Pancreas (tissue), 10 donors: Measurements from ENCODE around the gene HSPBP1. TPM values are rescaled to one million over a fixed set of nuclear protein-coding genes. Genes with fewer than 3 reads are reported as not detected.

Experiments used
- ATAC-seq, 4 donors: fragments of 200-7000 bp; cut with Tn5 transposase; one replicate each; pipeline versions ENCODE4 v1.8.0 to v1.9.1; 2020; ENCODE audit warnings: mild to moderate bottlenecking in 4 of 4, moderate library complexity in 4 of 4
- DNase-seq, 6 donors: peaks; one replicate each; pipeline ENCODE4 v3.0.0-alpha.2; 2020
- FAIRE-seq: peaks from 2 replicates; lab custom pipeline; 2012; peaks lifted over from hg19 to GRCh38; lab: Jason Lieb, UNC
- H3K27ac ChIP-seq, 4 donors: fragments of 200-600 bp; sonication (generic); 1 replicate in 3 of 4; 2 replicates in 1 of 4; pipeline versions ENCODE4 v1.5.0 to v1.8.0; 2020
- H3K27me3 ChIP-seq, 4 donors: fragments of 200-600 bp; one replicate each; pipeline ENCODE4 v1.8.0; 2021
- H3K36me3 ChIP-seq, 3 donors: fragments of 200-600 bp; sonication (generic) in 1 of 3; one replicate each; pipeline versions ENCODE4 v1.5.0 to v1.8.0; 2020 to 2021
- H3K4me1 ChIP-seq, 3 donors: fragments of 200-600 bp; one replicate each; pipeline ENCODE4 v1.8.0; 2021
- H3K4me3 ChIP-seq, 4 donors: fragments of 200-600 bp; sonication (generic) in 2 of 4; one replicate each; pipeline versions ENCODE4 v1.5.0 to v1.8.0; 2020 to 2021
- H3K9me3 ChIP-seq, 4 donors: fragments of 200-600 bp; one replicate each; pipeline ENCODE4 v1.8.0; 2021
- WGBS, 2 donors: extraction: QIAGEN DNeasy Blood & Tissue Kit; methylation state at CpG; one replicate each; pipeline ENCODE4 v1.1.7; 2013; 5-methylcytosine and 5-hydroxymethylcytosine counted together
- intact Hi-C, 3 donors: fragments of 100-400 bp; cut with DNase I; formaldehyde crosslinking; loops; one replicate each; pipeline versions ENCODE4 v1.11.1 to v1.14.2; 2022
- polyA plus RNA-seq, 2 donors: library from polyadenylated mRNA; stranded (reverse); fragments of 200-250 nt; gene quantifications; one replicate each; pipeline ENCODE4 v1.2.3, GENCODE V29; 2013
- total RNA-seq, 6 donors: library from RNA; stranded (reverse); fragmentation: NEBNext Ultra II Directional in 4 of 6; extraction: Animal tissue kit (Norgen Biotek cat#: 25700) in 4 of 6; gene quantifications; one replicate each; pipeline versions ENCODE4 v1.2.1 to v1.2.4, GENCODE V29; 2021 to 2023
- TF ChIP-seq, protein P1 (sequence below), 4 donors: fragments of 200-600 bp; sonication (generic) in 3 of 4; IDR thresholded peaks; one replicate each; pipeline versions ENCODE4 v1.5.0 to v1.8.0; 2021; ENCODE audit warnings: antibody characterized with exemption in 4 of 4
- donor health status: healthy with polysubstance abuse.
- donor health status: DM: no; HTN: no; CAD: no; lungs with moderate emphysema.
- donor health status: DM: no; HTN: no; CAD: no.
- donor health status: control.
- donor health status: control.
- donor health status: Bipolar disorder and iron deficiency.
- donor health status: DM: yes; HTN: yes; CAD: no.
- donor health status: DM: no; HTN: no; CAD: no.
- donor health status: DM: no; HTN: no; CAD: no.
- donor health status: DM: yes; HTN: yes; CAD: no.

Gene HSPBP1
- total and polyA plus RNA-seq, 8 donors, result 7.0 to 29.5 (median 12.8) TPM

DNA sequence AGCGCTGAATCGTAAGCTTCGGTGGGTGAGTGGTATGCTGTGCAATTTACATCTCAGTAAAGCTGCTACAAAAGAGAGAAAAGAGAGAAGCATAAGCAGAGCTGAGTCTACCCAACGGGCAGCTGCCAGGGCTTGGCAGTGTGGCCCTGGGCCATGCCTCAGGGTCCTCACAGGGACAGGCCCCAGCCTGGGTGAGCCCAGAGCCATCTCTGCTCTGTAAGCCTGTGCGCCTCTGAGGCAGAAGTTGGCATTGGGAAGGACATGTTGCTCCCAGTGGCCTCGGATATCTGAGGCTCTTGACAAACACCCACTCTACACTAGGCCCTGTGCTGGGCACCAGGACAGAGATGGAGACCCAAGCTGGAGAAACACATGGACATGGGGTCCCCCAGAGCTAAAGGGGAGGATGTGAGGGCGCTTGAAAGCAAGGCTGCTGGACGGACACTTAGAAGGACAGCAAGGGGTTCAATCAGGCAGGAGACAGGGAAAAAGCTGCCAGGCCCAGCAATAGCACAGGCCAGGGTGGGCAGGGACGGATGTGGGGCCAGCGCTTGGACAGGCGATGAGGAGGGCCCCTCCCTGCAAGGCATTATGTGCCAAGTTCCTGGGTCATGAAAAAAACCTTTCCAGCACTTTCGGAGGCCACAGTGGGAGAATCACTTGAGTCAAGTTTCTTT lies 35.8 kb downstream of the HSPBP1 start:
- Histone ChIP-seq H3K36me3 (peaks cover 4 to 62% (median 33%) of the 10 kb centered on the region in 3 donors), H3K27ac (no peak overlapping the region), H3K4me3 (no peak overlapping the region), H3K27me3 (no peaks in the 10 kb centered on the region), H3K4me1 (no peaks in the 10 kb centered on the region), H3K9me3 (no peaks in the 10 kb centered on the region)
- TF ChIP-seq, protein P1, sequence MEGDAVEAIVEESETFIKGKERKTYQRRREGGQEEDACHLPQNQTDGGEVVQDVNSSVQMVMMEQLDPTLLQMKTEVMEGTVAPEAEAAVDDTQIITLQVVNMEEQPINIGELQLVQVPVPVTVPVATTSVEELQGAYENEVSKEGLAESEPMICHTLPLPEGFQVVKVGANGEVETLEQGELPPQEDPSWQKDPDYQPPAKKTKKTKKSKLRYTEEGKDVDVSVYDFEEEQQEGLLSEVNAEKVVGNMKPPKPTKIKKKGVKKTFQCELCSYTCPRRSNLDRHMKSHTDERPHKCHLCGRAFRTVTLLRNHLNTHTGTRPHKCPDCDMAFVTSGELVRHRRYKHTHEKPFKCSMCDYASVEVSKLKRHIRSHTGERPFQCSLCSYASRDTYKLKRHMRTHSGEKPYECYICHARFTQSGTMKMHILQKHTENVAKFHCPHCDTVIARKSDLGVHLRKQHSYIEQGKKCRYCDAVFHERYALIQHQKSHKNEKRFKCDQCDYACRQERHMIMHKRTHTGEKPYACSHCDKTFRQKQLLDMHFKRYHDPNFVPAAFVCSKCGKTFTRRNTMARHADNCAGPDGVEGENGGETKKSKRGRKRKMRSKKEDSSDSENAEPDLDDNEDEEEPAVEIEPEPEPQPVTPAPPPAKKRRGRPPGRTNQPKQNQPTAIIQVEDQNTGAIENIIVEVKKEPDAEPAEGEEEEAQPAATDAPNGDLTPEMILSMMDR (IDR thresholded peaks at IDR 0.05), result no peak
- no peak for FAIRE-seq
- no peak for ATAC-seq
- DNase-seq, result peak in 1 of 6 donors; percentile 5
- intact Hi-C loops, result no loop called here
- 85 to 91% methylated on average over 12 of the region's 12 CpGs for WGBS, 2 donors

DNA sequence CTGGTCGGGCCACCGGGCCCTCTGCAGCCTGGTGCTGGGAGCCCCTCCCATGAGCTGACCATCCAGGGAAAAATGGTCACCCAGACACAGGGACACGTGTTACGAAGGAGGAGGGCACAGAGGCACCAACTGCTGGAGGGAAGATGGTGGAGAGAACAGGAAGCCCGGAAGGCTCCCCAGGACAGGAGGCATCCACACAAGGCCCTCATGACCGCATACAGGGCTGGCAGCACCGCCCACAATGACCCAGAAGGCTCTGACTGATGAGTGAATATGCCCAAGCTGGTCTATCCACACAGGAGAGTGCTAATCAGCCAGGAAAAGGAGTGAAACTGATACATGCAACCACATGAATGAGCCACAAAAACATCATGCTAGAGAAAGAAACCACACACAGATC lies 37.4 kb downstream of the HSPBP1 start:
- peaks cover 5 to 77% (median 38%) of the 10 kb centered on the region in 3 donors for H3K36me3 ChIP-seq
- 84 to 87% methylated on average over 7 of the region's 7 CpGs for WGBS, 2 donors
- FAIRE-seq (no peak), DNase-seq (no peak), ATAC-seq (no peak)
- no peak overlapping the region for H3K4me3 ChIP-seq
- intact Hi-C loops, result no loop called here
- H3K4me1 ChIP-seq, result no peaks in the 10 kb centered on the region
- H3K27me3 ChIP-seq, result no peaks in the 10 kb centered on the region
- H3K27ac ChIP-seq, result no peak overlapping the region
- H3K9me3 ChIP-seq, result no peaks in the 10 kb centered on the region
- TF ChIP-seq, protein P1 (IDR thresholded peaks at IDR 0.05), result no peak

DNA sequence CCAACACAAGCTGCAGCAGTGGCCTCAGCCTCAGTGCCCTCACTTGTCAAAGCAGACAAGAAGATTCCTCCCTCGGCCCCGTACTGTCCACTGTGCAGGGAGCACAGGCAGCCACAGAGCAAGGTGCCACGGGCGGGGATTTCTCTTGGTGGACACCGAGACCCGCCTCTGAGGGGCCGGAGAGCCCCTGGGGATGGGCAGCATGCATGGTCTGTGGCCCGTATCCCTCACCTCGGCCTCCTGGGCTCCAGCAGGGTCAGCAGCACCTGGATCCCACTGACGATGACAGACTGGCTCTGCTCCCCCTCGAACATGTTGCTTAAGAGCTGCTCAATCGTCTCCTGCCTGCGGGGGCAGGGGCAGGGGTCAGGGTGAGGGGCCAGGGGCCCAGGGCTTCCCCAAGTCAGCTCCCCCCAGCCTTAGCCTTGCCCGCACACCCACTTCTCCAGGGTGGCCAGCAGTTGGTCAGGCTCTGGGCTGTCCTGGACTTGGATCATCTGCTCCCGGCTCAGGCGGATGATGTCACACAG lies 37.9 kb downstream of the HSPBP1 start:
- no peak for ATAC-seq
- TF ChIP-seq, protein P1 (IDR thresholded peaks at IDR 0.05), result no peak
- intact Hi-C loops, result no loop called here
- H3K4me3 ChIP-seq, result no peak overlapping the region
- FAIRE-seq, result no peak
- peaks cover 5 to 77% (median 38%) of the 10 kb centered on the region in 3 donors for H3K36me3 ChIP-seq
- H3K27ac ChIP-seq, result no peak overlapping the region
- WGBS, 2 donors, result 92 to 94% methylated on average over 16 of the region's 16 CpGs
- peak in 1 of 6 donors; percentile 45 for DNase-seq
- H3K27me3 ChIP-seq, result no peaks in the 10 kb centered on the region
- H3K9me3 ChIP-seq, result no peaks in the 10 kb centered on the region
- H3K4me1 ChIP-seq, result no peaks in the 10 kb centered on the region

DNA sequence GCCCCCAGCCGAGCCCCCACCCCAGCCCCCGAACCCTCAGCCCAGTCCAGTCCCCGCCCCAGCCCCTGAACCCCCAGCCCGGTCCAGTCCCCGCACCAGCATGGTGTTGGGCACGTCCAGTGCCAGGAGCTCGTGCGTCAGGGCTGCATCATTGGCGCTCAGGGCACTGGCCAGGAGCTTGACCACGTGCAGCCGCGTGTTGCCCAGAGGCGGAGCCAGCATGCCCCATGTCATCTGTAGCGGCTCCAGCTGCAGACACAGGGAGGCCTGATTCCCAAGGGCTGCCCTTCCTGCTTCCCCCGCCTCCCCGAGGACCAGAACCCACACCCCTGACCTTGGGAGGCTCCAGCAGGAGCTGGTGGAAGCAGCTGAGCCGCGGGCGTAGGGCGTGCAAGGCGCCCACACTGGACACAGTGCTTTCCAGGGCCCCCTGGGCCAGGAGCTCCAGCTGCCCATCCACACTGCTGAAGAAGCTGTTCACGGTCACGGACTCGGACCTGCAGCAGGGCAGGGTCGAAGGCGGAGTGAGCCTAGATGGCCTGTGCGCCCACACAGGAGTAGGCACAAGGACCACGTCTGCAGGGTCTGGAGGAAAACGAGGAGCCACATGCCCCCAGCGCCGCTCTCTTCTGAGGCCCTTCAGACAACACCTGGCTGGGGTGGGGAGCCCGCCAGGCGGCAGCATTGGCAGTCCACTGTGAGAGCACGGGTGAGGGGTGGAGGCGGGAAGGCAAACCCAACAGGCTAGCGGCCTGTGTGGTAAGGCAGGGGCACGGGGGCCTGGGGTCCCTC lies 38.6 kb downstream of the HSPBP1 start:
- TF ChIP-seq, protein P1 (IDR thresholded peaks at IDR 0.05), result no peak
- WGBS, 2 donors, result 92 to 93% methylated on average over 35 to 37 of the region's 37 CpGs
- Histone ChIP-seq H3K4me1 (no peaks in the 10 kb centered on the region), H3K9me3 (no peaks in the 10 kb centered on the region), H3K36me3 (peaks cover 5 to 80% (median 40%) of the 10 kb centered on the region in 3 donors), H3K4me3 (no peak overlapping the region), H3K27ac (no peak overlapping the region), H3K27me3 (no peaks in the 10 kb centered on the region)
- ATAC-seq (peak in 1 of 4 donors; percentile 23), FAIRE-seq (no peak), DNase-seq (peak in 1 of 6 donors; percentile 24)
- intact Hi-C loops, result no loop called here
